KMS-11 (cell line): ENCODE data around the gene KRT8.
"Not testable (repeated sequence)": the region's sequence is repeated elsewhere in the genome, so short reads cannot be mapped to it uniquely, and the experiment has no call there.

ENCODE experiments used
- H2AFZ ChIP-seq: fragments of 200-600 bp; sonication (generic); 2 replicates; pipeline ENCODE4 v1.6.1; 2016; ENCODE audit warnings: antibody characterized with exemption, mixed run types, low read depth
- H3K27ac ChIP-seq: fragments of 200-600 bp; sonication (generic); 2 replicates; pipeline ENCODE4 v1.6.1; 2016; ENCODE audit warnings: mild to moderate bottlenecking, mixed run types
- H3K27me3 ChIP-seq: fragments of 200-600 bp; sonication (generic); 2 replicates; pipeline ENCODE4 v1.6.1; 2017; ENCODE audit warnings: mild to moderate bottlenecking, low read depth, mixed run types, moderate library complexity; ENCODE audit not compliant: insufficient read depth
- H3K36me3 ChIP-seq: fragments of 200-600 bp; sonication (generic); 2 replicates; pipeline ENCODE4 v1.6.1; 2017; ENCODE audit warnings: mild to moderate bottlenecking, mixed run types; ENCODE audit not compliant: insufficient read depth
- H3K4me1 ChIP-seq: fragments of 200-600 bp; sonication (generic); 2 replicates; pipeline ENCODE4 v1.6.1; 2016; ENCODE audit warnings: mild to moderate bottlenecking, low read depth, mixed run types; ENCODE audit not compliant: poor library complexity, severe bottlenecking
- H3K4me2 ChIP-seq: fragments of 200-600 bp; sonication (generic); 2 replicates; pipeline ENCODE4 v1.7.0; 2016; ENCODE audit warnings: mild to moderate bottlenecking, mixed run types
- H3K4me3 ChIP-seq: fragments of 200-600 bp; sonication (generic); IDR thresholded peaks from 2 replicates; pipeline ENCODE4 v1.6.1; 2017; ENCODE audit warnings: low read depth, low read length, mixed read lengths; ENCODE audit not compliant: insufficient read depth
- H3K79me2 ChIP-seq: fragments of 200-600 bp; sonication (generic); 2 replicates; pipeline ENCODE4 v1.6.1; 2016; ENCODE audit warnings: low read depth, mixed run types; ENCODE audit not compliant: insufficient read depth
- H3K9ac ChIP-seq: fragments of 200-600 bp; sonication (generic); 2 replicates; pipeline ENCODE4 v1.6.1; 2016; ENCODE audit warnings: mild to moderate bottlenecking, mixed run types
- H4K20me1 ChIP-seq: fragments of 200-600 bp; sonication (generic); 2 replicates; pipeline ENCODE4 v1.6.1; 2016; ENCODE audit warnings: mild to moderate bottlenecking, mixed run types; ENCODE audit not compliant: insufficient read depth
- CTCF ChIP-seq: fragments of 200-600 bp; sonication (generic); conservative IDR thresholded peaks from 2 replicates; pipeline ENCODE4 v1.6.1; 2017; ENCODE audit warnings: low read depth, mild to moderate bottlenecking, antibody characterized with exemption, low read length, moderate library complexity, mixed read lengths

Gene KRT8

GRCh38 chr12:52892207-52892852 is 12.5 kb downstream of the KRT8 start:
- H3K27me3 ChIP-seq, result no peaks in the 10 kb centered on the region
- H4K20me1 ChIP-seq, result no peaks in the 10 kb centered on the region
- H3K36me3 ChIP-seq, result no peaks in the 10 kb centered on the region
- H3K4me1 ChIP-seq, result peaks cover 5% of the 10 kb centered on the region
- no peak overlapping the region for H3K4me2 ChIP-seq
- no peak overlapping the region for H3K27ac ChIP-seq
- H3K9ac ChIP-seq, result no peak overlapping the region
- TF ChIP-seq CTCF, result no peak
- H3K79me2 ChIP-seq, result no peaks in the 10 kb centered on the region
- no peak overlapping the region for H2AFZ ChIP-seq
- no peak overlapping the region for H3K4me3 ChIP-seq

- no peaks in the 10 kb centered on the region for H3K36me3 ChIP-seq
- peaks cover 5% of the 10 kb centered on the region for H3K4me1 ChIP-seq
- no peak overlapping the region for H3K4me3 ChIP-seq
- TF ChIP-seq CTCF, result no peak
- H3K9ac ChIP-seq, result no peak overlapping the region
- H2AFZ ChIP-seq, result no peak overlapping the region
- no peaks in the 10 kb centered on the region for H3K79me2 ChIP-seq
- H4K20me1 ChIP-seq, result no peaks in the 10 kb centered on the region
- H3K4me2 ChIP-seq, result no peak overlapping the region
- no peaks in the 10 kb centered on the region for H3K27me3 ChIP-seq
- H3K27ac ChIP-seq, result no peak overlapping the region
These were observed 13.8 kb downstream of the KRT8 start for GRCh38 chr12:52891044-52891443.

GRCh38 chr12:52890417-52890816 is 14.5 kb downstream of the KRT8 start:
- Histone ChIP-seq H4K20me1 (no peaks in the 10 kb centered on the region), H3K27ac (no peak overlapping the region), H3K4me3 (no peak overlapping the region), H3K79me2 (no peaks in the 10 kb centered on the region), H3K36me3 (no peaks in the 10 kb centered on the region), H3K4me1 (peaks cover 4% of the 10 kb centered on the region), H3K27me3 (no peaks in the 10 kb centered on the region), H3K4me2 (no peak overlapping the region), H3K9ac (no peak overlapping the region), H2AFZ (no peak overlapping the region)
- no peak for TF ChIP-seq CTCF

GRCh38 chr12:52884526-52885293 is 20.2 kb downstream of the KRT8 start:
- H3K27me3 ChIP-seq, result no peaks in the 10 kb centered on the region
- H3K4me1 ChIP-seq, result peaks cover 6% of the 10 kb centered on the region
- H3K36me3 ChIP-seq, result no peaks in the 10 kb centered on the region
- H3K4me3 ChIP-seq, result no peak overlapping the region
- H2AFZ ChIP-seq, result peak overlapping the region; percentile 12; the same call in 1 of the 2 replicates
- no peaks in the 10 kb centered on the region for H3K79me2 ChIP-seq
- no peak overlapping the region for H3K4me2 ChIP-seq
- H3K9ac ChIP-seq, result no peak overlapping the region
- H3K27ac ChIP-seq, result no peak overlapping the region
- H4K20me1 ChIP-seq, result no peaks in the 10 kb centered on the region
- peak; percentile 98 for TF ChIP-seq CTCF

GRCh38 chr12:52880499-52880898 is 24.4 kb downstream of the KRT8 start:
- peak overlapping the region; percentile 90; the same call in 1 of the 2 replicates for H2AFZ ChIP-seq

More at GRCh38 chr12:52880499-52880898, 24.4 kb downstream of the KRT8 start:
- H3K4me1 ChIP-seq, result peaks cover 28% of the 10 kb centered on the region
- not testable (repeated sequence) for H3K27ac ChIP-seq, H3K9ac ChIP-seq, H4K20me1 ChIP-seq, H3K4me2 ChIP-seq, H3K36me3 ChIP-seq, H3K4me3 ChIP-seq, H3K79me2 ChIP-seq, H3K27me3 ChIP-seq
